Stimulated activated CD8-positive, alpha-beta memory T cell treated with anti-CD3 and anti-CD28 coated beads, Interleukin-12 subunit alpha, Interleukin-12 subunit beta, amount 100 ng/mL, for 24 hours (primary cell): ENCODE results near the gene CD300C.
"Not testable (repeated sequence)": the region's sequence is repeated elsewhere in the genome, so short reads cannot be mapped to it uniquely, and the experiment has no call there.

ENCODE experiments used
- DNase-seq: peaks from one replicate; pipeline ENCODE4 v3.0.0-alpha.2; 2020; ENCODE audit errors: extremely low read depth

CD300C gene

DNA sequence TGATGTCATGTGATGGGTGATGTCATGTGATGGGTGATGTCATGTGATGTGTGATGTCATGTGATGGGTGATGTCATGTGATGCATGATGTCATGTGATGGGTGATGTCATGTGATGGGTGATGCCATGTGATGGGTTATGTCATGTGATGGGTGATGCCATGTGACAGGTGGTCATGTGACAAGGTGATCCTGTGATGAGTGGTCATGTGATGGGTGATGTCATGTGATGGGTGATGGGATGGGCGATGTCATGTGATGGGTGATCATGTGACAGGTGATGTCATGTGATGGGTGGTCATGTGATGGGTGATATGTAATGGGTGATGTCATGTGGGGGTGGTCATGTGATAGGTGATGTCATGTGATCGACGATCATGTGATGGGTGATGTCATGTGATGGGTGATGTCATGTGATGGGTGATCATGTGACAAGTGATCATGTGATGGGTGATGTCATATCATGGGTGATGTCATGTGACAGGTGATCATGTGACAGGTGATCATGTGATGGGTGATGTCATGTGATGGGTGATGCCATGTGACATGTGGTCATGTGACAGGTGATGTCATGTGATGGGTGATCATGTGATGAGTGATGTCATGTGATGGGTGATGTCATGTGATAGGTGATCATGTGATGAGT lies 31.8 kb downstream of the CD300C start:
- no peak for DNase-seq

DNA sequence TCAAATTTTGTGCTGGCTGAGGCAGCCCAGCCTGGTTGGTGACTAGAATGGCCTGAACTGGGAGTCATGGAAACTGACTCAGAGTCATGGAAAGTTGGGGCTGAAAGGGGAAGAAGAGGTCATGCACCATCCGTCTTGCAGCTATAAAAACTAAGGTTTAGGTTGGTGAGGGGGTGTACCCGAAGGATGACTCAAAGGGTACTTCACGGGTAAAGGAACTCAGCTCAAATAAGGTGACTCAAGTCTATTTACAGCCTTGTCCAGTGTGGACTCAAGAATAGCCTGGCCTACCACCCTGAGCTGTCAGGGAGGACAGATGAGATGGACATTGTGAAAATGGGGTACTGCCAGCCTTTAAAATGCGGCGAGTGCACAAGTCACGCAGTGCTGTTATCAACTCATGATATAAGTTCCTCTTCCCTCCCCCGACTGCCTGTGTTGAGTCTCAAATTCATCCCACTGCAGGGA lies 33.3 kb downstream of the CD300C start:
- DNase-seq: no peak

DNA sequence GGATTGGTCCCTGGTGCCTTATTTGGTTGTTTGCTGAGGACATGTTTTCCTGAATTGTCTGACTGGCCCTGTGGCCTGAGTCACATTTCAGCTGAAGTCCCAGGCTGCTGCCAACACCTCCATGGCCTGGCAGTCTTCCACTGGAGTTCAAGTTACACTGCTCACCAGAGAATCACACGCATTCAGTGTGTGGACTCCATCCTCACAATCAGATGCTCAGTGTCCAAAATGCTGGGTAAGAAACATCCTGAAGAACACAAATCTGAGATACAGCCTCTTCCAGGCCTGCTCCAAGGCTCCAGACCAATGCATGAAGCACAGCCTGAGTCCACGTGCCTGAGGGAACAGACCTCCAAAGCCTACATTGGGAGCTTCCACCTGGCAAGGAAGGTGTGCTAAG lies 33.9 kb downstream of the CD300C start:
- no peak for DNase-seq

DNA sequence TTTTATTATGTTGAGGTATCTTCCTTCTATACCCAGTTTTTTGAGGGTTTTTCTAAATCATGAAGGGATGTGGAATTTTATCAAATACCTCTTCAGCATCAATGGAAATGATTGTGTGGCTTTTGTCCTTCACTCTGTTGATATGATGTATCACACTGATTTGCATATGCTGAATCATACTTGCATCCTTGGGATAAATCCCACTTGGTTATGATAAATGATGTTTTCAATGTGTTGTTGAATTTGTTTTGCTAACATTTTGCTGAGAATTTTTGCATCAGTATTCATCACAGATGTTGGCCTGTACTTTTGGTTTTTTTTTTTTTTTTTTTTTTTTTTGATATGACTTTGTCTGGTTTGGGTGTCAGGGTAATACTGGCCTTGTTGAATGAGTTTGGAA lies 37.8 kb downstream of the CD300C start:
- no peak for DNase-seq

DNA sequence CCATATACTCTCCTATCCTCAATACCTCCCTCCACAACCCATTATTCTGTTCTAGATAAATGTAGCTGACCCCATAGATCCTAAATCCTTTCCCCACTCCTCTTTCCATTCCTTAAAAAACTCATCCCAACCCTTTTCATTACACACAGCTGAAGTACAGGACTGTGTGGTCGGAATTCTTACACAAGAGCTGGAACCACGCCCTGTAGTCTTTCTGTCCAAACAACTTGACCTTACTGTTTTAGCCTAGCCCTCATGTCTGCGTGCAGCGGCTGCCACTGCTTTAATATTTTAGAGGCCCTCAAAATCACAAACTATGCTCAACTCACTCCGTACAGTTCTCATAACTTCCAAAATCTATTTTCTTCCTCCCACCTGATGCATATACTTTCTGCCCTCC lies 42.0 kb downstream of the CD300C start:
- DNase-seq: not testable (repeated sequence)

DNA sequence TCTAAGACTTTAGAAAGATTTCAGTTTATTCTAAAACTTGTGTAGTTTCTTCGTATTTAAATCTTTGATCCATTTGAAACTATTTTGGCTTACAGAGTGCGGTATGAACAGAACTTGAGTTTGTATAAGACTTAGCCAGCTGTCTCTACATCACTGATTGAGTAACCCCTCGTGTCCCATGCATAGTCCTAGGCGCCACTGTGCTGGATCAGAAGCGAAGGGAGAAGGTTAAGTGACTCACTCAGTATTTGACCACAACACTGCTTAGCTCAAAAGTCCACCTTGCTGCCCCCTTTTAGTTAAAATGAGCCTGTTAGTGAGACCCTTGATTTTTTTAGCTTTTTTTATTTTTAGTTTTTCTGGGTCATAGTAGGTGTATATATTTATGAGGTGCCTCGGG lies 43.1 kb downstream of the CD300C start:
- DNase-seq: no peak

DNA sequence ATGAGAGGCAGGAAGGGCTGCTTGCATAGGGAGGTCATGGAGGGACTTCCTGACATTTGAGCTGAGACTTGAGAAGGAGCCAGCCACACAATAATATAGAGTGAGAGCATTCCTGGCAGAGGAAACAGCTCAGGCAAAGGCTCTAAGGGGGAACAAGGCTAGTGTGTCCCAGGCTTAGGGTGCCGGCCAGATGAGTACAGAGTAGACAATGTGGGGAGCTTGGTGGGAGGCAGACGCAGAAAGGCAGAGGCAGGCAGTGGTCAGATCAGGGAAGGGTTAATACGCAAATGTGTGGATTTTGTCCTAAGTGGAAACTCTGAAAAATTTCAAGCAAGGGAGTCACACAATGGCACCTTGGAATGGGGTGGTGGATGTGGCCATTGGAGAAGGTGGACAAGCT lies 45.9 kb downstream of the CD300C start:
- no peak for DNase-seq

DNA sequence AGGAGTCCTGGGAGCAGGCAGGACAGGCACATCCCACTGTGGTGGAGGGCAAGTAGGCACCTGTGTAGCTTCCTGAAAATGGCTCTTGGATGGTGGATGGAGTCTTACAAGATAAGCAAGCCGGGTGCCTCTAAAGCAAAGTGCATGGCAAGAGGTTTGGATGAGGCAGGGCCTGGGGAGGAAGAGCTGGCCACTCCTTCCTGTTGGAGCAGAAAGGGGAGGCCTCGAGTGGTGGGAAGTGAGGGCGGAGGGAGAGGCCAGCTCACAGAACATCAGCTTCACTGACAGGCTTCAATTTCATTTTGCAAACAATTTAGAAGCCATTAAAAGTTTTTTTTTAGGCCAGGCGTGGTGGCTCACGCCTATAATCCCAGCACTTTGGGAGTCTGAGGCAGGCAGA lies 48.4 kb downstream of the CD300C start:
- no peak for DNase-seq

DNA sequence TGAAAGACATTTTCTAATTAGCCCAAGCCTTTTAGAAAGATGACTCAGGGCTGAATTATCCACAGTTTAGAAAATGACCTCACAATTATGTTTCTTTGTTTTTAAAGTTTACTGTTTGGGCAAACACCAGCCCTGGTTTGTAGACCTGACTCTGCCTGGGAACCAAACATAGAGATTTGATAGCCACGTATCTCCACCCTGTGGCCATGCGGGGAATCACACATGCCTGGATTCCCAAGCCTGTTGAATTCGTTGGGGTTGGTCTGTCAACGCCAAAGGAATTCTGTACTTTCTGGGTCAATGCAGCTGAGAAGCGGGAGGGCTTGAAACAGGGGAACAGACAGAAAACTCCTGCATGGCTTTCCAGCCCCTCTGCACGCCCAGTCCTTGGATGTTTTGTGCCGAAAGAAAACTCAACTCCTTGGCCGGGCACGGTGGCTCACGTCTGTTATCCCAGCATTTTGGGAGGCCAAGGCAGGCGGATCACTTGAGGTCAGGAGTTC lies 52.5 kb downstream of the CD300C start:
- peak; percentile 17 for DNase-seq

DNA sequence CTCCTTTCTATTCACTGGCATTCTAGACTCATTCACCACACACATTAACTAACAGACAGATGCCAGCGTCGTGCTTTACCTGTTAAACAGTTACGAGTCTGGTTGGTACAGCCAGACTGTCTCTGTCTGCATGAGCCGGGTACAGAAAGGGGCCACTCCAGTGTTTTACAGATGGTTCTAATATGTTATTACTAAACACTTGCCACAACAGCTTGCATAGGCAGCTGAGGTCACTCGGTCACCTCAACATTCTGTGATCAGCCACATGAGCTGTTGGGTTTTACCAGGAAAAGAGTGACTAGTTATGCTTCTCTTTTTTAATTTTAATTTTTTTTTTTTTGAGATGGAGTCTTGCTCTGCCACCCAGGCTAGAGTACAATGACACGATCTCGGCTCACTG lies 54.3 kb downstream of the CD300C start:
- no peak for DNase-seq
